Activated CD4-positive, alpha-beta T cell treated with anti-CD3 and anti-CD28 coated beads, Interleukin-2, amount 50 U/mL, for 16 hours (primary cell): ENCODE data around the gene SHQ1.
"Not testable (repeated sequence)": the region's sequence is repeated elsewhere in the genome, so short reads cannot be mapped to it uniquely, and the experiment has no call there.

Source experiments
- DNase-seq: peaks from one replicate; pipeline ENCODE4 v3.0.0-alpha.2; 2020

The SHQ1 gene

DNA sequence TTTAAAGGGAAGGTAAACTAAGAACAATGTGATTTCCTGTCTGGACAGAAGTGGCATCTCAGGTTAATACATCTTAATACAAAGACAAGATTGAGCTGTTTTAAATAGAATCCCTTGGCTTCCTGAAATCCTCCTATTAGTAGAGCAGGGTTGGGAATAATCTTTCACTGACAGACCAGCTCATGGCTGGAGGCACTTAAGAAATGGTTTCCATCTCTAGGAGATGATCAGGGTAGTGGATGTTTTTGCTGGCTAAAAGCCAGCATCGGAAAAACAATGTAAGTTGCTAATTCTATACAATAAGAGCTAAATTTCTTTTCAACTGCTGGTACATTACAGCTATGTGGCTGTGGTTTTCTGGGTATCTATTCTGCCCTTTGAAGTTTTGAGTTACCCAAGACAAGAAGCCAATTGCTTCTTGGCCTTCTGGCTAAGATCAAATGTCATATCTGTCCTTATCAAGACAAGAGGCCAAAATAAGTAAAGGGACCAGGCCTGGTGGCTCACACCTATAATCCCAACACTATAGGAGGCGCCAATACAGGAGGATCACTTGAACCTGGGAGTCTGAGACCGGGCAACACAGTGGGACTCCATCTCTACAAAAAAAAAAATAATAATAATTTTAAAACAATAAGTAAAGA is 49.6 kb downstream of the SHQ1 start:
- DNase-seq: no peak

DNA sequence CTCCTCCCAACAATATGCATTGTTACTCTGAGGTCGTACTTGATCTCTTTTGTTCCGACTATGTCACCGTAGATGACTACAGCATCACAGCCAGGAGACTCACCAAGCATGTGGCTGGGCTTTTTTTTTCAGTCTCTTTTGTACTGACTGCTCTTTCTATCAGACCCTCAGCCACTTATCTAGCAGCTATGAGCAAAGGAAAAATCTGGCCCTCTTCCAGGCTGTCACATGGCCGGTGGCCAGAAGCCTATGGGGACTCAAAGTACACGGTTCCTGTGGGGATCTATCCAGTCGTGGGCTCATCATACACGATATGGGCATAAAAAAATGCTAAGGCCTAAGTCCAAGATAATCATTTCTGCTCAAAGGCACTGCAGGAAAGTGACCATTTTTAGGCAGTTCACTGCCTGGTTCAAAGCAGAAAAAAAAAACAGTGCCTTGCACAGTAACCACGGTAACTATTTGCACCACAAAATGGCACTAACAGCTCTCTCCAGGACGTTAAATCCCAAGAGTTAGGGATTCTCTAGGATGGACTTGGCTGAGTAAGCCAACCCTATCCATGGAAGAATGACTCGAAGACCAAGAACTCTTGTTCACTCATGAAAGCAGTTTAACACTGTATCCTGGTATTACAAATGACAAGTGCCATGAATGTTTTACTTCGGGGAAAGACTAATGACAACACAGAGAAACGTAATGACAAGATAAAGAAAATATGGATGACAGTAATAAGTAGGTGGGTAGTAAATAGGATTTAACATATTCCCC is 50.3 kb downstream of the SHQ1 start:
- DNase-seq: no peak

DNA sequence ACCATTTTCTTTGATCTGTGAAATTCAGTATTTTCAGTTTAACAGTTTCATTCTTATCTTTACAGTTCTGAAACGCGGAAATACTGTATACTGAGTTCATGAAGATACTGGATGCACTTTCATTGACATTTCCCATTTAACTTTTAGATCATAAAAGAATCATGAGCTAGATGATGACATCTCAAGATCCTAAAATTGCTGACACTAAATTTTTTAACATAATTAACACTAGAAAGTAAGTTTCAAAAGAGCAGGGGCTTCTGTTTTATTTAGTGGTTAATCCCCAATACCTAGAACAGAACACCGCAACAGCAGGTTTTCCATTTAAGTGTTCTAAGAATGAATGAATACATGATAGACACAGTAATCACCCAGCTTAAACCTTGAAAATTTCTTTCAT is 54.2 kb downstream of the SHQ1 start:
- DNase-seq: no peak

DNA sequence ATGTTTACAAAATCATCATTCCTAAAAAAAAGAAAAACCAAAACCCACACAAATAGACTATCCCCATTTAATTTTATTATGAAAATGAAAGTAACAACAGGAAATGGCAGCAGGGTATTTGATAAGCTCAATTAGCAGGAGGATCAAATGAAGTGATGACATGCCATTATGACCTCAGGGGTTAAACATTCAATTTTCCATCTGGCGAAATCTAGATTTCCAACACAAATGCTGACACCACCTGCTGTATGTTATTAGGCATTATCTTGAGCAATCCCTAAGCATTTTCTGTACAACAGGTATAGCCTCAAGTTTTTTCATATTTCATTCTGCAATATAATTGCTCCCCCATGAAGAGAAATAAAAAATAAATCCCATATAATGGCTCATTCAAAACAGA is 57.1 kb downstream of the SHQ1 start:
- DNase-seq: no peak

DNA sequence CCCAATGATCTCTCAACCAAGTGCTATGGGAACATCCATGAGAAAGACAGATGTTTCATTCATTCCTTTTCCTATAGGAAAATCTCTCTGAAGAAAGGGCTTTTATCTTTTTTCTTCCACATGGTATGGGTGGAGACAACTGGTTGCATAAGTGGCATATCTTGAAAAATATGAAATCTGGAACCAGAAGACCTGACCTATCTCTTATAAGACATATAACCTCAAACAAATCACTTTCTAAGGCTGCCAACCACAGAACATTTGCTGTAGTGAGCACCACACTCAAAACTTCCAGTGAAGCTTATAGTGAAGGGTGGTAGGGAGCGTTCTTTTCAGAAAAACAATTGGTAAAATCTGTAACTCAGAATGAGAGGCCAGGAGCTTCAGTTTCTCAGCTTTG is 58.5 kb downstream of the SHQ1 start:
- no peak for DNase-seq

DNA sequence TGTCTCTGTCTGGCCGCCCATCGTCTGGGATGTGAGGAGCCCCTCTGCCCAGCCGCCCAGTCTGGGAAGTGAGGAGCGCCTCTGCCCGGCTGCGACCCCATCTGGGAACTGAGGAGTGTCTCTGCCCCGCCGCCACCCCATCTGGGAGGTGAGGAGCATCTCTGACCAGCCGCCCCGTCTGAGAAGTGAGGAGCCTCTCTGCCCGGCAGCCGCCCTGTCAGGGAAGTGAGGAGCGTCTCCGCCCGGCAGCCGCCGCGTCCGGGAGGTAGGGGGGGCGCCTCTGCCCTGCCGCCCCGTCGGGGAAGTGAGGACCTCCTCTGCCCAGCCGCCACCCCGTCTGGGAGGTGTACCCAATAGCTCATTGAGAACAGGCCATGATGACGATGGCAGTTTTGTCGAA is 60.0 kb downstream of the SHQ1 start:
- not testable (repeated sequence) for DNase-seq

DNA sequence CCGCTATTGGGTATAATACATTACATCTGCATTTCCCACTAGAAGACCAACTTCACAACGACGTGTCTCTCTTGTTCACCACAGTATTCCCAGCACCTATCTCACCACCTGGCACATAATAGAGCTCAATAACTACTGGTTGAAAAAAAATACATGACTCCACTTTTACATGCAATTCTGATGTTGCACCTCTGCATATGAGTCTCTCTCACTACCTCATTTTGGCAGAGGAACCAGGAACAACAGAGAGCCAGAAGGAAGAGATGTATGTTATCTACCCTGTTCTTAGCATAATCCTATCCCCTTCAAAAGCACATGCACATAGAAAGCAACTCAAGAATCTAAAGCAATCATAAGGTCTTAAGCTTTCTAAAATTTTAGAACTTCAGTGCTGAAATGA is 61.6 kb downstream of the SHQ1 start:
- no peak for DNase-seq

DNA sequence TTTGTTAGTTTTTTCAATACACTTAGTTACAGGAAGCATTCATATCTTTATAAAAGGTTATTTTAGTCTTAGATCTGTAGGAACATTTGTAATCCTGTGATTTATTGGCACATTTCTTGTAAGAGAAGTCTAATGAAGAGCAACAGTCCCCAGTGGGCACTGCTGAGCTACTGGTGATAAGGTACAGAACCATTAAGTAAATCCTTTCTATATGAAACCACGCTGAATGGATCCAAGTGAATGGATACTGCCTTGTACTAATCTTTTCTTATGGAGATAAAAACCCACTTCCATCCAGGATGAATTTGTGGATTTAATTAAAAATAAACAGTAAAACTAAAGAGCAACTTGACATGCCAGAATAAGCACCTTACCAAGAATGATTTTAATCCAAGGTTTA is 64.0 kb downstream of the SHQ1 start:
- DNase-seq: no peak

DNA sequence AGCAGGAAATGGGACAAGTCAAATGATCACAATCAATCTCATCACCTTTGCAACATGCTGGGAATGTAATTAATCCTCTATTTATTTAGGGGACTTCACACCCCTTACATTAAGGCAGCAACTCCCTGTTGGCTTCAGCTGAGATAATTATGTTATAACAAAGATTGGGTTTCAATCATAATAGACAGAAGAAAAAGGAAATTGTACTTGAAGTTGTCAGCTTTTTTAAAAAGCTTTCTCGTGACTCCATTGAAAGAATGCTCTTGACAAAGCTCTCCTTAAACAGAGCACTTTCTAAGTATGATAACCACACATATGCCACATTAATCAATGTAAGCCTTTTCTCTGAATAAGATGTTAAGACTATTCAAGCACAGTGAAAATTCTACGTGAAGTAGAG is 65.7 kb downstream of the SHQ1 start:
- no peak for DNase-seq

DNA sequence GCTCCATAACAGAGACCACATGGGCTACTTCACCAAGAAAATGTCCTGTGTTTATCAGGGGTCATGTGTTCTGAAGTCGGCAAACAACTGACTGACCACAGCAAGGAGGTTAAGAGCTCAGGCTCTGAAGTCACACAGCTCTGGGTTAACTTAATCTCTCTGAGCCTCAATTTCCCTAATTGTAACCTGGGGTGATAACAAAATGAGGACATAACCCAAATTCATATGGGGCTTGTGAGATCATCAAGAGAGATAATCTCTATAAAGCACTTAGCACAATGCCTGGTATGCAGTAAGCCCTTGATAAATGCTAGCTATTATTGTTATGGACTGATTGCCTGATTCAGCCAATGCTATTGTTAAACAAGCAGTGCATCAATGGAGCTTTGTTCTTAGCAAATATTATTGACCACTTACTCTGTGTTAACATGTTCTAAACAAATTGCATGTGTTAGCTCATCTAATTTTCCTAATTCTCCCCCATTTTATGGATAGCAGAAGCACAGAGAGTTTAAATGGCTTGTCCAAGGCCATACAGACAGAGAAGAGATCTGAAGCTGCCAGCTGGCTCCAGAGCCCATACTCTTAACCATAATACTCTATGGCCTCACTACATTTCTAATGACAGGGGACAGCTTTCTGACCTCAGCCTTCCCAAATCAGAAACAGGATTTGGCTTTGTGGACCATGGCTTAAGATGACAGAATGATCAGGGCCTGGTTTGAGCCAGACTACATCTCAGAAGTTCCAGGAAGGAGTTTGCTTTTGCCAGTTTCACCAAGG is 78.3 kb downstream of the SHQ1 start:
- DNase-seq: no peak

DNA sequence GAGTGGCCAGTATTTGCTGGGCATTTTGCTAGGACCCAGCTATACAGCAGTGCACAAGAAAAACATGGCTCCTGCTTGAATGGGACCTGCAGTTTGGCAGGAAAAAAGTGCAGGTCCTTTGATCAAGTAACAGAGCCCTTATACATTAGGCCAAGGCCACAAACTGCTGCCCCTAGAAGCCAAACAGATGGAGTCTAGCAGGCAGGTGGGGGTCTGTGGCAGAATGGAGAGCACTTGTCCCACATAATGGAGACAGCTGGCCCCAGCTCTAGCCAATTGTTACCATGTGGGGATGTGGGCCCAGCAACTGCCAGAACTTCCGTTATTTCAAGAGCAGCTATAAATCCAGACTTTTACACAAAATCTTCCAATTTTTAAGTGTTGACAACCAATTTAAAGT is 79.3 kb downstream of the SHQ1 start:
- DNase-seq: no peak

DNA sequence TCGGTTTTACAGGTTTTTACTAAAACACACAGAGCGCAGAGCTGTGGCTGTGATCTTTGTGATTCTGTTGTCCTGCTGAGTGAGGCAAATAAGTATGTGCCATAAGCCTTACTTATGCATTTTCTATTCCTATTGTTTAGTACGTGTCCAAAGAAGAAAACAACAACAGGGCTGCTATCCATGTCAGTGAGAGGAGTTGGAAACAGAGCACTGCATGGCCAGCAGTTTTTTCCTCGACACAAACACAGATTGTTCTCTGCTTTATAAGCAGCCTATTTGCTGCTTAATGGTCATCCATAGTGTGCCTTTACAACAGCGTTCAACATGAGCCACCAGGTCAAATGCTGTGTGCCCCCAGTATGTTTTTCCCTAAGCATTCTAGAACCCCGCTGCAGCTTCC is 79.8 kb downstream of the SHQ1 start:
- DNase-seq: no peak

DNA sequence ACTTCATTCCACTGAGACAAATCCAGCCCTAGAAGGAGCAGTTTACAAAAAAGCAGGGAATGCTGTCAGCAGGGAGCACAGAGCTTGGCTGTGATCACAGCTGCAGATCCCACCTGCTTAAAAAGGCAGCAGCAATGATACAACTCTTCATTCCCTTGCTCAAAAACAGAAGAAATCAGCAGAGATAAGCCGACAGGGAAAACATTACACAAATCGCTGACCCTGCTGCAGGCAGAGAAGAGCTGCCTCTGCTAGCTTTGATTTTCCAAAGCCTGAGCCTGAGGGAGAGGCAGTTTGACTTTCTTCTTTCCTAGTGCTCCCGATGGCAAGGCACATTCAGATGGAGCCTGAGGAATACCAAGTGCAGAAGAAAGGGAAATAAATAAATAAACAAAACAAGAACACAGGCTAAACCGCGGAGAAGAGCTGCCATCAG is 80.2 kb downstream of the SHQ1 start:
- no peak for DNase-seq

DNA sequence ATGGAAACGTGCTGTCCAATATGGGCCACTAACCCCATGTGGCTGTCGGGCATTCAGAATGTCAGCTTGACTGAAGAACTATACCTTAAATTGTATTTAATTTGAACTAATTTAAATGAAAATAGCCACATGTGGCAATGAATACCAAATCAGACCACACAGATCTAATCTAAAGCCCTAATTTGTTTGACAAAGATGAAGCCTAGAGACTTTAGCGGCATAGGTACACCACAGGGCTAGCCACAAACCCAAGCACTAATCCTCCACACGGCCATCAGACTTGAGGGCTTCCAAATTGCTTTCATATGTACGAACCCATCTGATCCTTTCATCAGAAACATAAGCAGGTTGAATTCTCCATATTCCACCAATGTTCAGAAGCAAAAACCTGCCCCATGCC is 81.4 kb downstream of the SHQ1 start:
- no peak for DNase-seq

DNA sequence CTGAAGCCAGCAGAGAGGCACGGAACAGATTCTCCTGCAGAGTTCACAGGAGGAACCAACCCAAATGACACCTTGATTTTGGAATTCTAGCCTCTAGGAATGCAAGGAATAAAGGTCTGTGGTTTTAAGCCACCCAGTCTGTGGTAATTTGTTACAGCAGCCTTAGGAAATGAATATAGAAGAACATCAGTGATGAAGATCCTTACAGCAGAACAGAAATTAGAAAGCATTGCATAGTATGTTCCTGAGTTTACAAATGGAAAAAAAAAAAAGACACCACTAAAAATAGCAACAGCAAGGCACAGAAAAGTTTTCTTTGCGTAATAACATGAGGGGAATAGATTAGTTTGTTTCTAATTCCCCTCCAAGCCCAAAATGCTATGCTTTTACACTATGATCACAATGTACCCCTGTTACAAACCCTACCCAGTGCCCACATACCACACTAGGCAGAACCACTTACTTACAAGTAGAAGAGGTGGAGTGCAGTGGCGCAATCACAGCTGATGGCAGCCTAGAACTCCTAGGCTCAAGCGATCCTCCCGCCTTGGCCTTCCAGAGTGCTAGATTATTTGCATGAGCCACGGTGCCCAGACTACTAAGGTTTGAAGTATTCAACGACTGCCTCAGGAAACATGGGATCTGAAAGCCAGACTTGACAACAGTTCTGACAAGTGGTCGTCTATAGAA is 84.3 kb downstream of the SHQ1 start:
- no peak for DNase-seq

DNA sequence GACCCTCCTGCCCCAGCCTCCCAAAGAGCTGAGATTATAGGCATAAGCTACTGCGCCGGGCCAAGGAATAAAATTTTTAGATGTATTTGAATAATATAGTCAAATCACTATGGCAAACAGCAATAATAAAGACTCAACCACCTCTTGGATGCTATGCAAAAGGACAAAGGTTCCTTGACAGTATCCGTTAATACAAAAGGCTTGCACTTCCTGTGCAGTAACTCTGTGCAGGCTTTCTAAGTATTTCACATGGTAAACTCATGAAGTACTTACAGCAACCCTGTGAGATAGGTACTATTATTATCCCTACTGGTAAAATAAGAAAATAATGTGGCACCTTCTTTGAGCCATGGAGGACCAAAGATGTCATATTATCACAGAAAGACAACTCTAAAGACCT is 86.8 kb downstream of the SHQ1 start:
- no peak for DNase-seq

DNA sequence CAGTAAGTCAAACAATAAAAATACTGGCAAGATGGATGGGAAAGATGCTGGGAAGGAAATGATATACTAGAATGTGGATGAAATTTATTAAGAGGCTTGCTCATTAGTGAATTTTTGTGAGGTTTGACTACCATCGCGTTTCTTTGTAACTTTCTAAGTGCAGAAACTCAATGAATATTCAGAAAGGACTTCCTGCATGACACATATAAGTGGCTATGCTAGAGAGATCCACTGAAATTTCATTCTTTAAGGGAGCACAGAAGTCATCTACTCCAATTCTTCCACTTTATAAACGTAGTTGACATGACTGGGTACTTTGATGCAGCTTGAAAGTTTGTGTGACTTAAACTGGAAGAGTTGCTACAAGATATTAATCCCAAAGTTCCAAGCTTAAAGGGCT is 88.0 kb downstream of the SHQ1 start:
- peak; percentile 14 for DNase-seq

DNA sequence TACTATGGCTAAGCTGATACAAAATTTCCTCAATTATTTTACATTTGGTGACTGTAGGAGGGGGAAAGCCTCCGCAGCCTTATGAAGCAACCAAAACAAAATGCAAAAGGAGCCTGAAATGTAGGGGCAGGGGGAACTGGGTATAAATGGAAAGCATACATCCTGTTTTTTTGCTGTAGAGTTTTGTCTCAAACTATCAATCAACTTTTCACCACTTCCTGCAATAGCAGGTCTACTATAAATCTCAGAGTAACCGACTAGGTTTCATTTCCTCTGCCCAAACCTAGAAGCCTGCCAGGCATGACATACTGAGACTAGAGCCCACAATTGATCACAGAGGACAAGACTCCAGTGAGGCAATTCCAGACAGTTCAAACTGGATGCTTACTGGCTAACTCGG is 91.3 kb downstream of the SHQ1 start:
- DNase-seq: peak; percentile 88

DNA sequence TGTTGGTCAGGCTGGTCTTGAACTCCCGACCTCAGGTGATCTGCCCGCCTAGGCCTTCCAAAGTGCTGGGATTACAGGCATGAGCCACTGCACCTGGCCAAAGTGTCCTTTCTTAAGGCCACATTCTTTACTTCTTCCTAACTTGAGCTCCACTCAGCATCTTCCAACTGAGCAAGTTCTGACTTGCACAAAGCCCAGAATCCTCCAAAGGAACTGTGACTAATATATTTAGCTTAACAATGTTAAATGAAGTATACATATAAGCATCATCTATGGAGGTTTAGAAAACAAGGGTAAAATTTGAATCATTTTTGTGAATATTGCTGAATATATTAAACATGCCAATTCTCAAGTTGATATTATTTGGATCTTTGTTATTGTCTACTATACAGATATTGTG is 93.7 kb downstream of the SHQ1 start:
- DNase-seq: no peak

DNA sequence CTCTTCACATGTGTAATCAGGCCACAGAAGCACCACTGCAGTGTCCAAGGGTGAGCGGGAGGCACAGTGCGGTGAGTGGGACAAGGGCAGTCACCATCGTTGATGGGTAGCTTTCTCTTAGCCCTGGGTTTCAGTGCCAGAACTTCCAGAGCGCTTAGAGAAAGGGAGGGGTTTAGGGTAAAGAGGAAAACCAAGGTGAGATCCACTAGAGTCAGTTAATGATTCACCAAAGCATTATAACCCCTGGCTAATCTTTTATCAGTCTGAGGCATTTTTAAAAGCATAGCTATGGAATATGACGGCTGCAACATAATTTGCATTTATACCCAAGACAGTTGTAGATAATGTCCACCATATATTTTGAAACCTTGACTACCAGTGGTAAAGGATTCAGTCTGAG is 94.8 kb downstream of the SHQ1 start:
- DNase-seq: no peak

DNA sequence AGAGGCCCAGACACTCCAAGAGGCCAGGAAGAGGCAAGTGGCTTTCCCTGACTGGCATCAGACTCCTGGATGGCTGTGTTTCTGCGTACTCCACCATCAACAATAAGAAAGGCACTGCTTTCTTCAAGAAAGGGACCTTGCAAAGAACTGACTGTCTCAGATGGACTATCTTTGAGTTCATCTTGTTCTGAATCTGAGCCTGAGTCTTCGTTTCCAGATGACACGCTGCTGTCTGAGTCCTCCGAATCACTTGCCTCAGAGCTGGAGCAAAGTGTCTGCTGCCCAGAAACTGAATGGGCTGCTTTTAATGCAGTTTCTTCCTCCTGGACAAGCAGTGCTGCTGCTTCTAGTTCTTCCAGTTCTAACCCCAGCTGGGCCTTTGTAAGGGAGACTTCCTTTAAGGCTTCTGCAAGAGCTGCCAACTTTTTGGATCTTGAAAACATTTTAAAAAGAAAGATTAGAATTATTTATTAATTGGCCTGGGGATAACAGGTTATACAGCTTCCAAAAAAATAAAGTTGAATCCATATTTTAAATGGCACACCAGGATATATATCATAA is 97.8 kb downstream of the SHQ1 start:
- no peak for DNase-seq

DNA sequence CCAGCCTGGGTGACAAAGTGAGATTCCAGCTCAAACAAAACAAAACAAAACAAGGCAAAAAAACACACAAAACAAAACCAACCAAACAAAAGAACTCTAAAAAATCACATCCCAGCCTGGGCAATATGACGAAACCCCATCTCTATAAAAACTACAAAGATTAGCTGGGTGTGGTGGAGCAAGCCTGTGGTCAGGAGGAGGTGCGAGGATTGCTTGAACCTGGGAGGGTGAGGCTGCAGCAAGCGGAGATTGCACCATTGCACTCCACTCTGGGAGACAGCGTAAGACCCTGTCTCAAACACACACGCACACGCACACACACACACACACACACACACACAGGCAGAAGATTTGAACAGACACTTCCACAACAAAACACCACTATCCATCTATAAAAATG is 99.6 kb downstream of the SHQ1 start:
- no peak for DNase-seq
